B cell (primary cell): ENCODE measurements around the gene SAMD3. TPM values are rescaled to one million over a fixed set of nuclear protein-coding genes. Genes with fewer than 3 reads are reported as not detected.

Experiments
- ATAC-seq: fragments of 200-7000 bp; cut with Tn5 transposase; one replicate; pipeline ENCODE4 v1.10.0; 2021; ENCODE audit warnings: low read depth, mild to moderate bottlenecking, moderate number of reproducible peaks, moderate library complexity
- CTCF ChIA-PET: fragments of 350-600 bp; sonication (Branson Sonifier 250); formaldehyde crosslinking; loops from one replicate; lab custom pipeline; 2021; ENCODE audit warnings: antibody characterized with exemption, inconsistent platforms; lab: Charles Lee
- POLR2A ChIA-PET: fragments of 350-600 bp; sonication (Branson Sonifier 250); formaldehyde crosslinking; loops from one replicate; lab custom pipeline; 2021; ENCODE audit warnings: antibody characterized with exemption; lab: Charles Lee
- DNase-seq: peaks from one replicate; pipeline ENCODE4 v3.0.0; 2013
- H2AFZ ChIP-seq: 2 replicates; pipeline ENCODE4 v1.6.1; 2012; ENCODE audit warnings: mild to moderate bottlenecking, low read depth, low read length; ENCODE audit not compliant: insufficient read depth, poor library complexity, severe bottlenecking
- H3K27ac ChIP-seq, 2 donors: 1 replicate in 1 of 2; 2 replicates in 1 of 2; pipeline ENCODE4 v1.5.1; 2012 to 2013; ENCODE audit warnings: low read length in 2 of 2, mild to moderate bottlenecking in 2 of 2, moderate library complexity in 1 of 2
- H3K27me3 ChIP-seq, 4 experiments: fragments of 200-600 bp in 1 of 4; sonication (generic) in 1 of 4; replicated peaks in 1 of 4; 1 replicate in 2 of 4; 2 replicates in 2 of 4; pipeline versions ENCODE4 v1.6.1 to v1.7.0; 2013 to 2016; ENCODE audit warnings: low read length in 3 of 4, mild to moderate bottlenecking in 2 of 4, mixed read lengths in 1 of 4, moderate library complexity in 1 of 4; ENCODE audit not compliant: insufficient read depth in 4 of 4, control insufficient read depth in 3 of 4; ENCODE audit errors: control extremely low read depth in 1 of 4
- H3K36me3 ChIP-seq, 2 experiments: replicated peaks in 1 of 2; 1 replicate in 1 of 2; 2 replicates in 1 of 2; pipeline versions ENCODE4 v1.6.1 to v1.7.1; 2013; ENCODE audit warnings: low read length in 1 of 2; ENCODE audit not compliant: insufficient read depth in 2 of 2, control insufficient read depth in 1 of 2; ENCODE audit errors: control extremely low read depth in 1 of 2, extremely low read depth in 1 of 2
- H3K4me1 ChIP-seq, 2 donors: fragments of 200-600 bp in 1 of 2; sonication (generic) in 1 of 2; 1 replicate in 1 of 2; 2 replicates in 1 of 2; pipeline versions ENCODE4 v1.5.1 to v1.6.1; 2013 to 2017; ENCODE audit warnings: low read length in 2 of 2; ENCODE audit not compliant: control insufficient read depth in 2 of 2, insufficient read depth in 2 of 2
- H3K4me2 ChIP-seq: replicated peaks from 2 replicates; pipeline ENCODE3; 2012; ENCODE audit warnings: mild to moderate bottlenecking, low read depth, low read length; ENCODE audit not compliant: poor library complexity, severe bottlenecking
- H3K4me3 ChIP-seq, 5 experiments: fragments of 200-600 bp in 1 of 5; sonication (generic) in 1 of 5; 1 replicate in 3 of 5; 2 replicates in 2 of 5; pipeline versions ENCODE4 v1.5.1 to v1.7.0; 2011 to 2016; ENCODE audit warnings: low read length in 4 of 5, mild to moderate bottlenecking in 4 of 5, low read depth in 2 of 5, control low read depth in 1 of 5, moderate library complexity in 1 of 5; ENCODE audit not compliant: insufficient read depth in 1 of 5; ENCODE audit errors: control extremely low read depth in 1 of 5, extremely low read depth in 1 of 5
- H3K79me2 ChIP-seq: fragments of 200-600 bp; sonication (generic); one replicate; pipeline ENCODE4 v1.6.0; 2016; ENCODE audit warnings: low read length; ENCODE audit not compliant: control insufficient read depth, insufficient read depth
- H3K9ac ChIP-seq: fragments of 200-600 bp; sonication (generic); 2 replicates; pipeline ENCODE4 v1.6.1; 2017; ENCODE audit warnings: mild to moderate bottlenecking, low read length, moderate library complexity
- H3K9me3 ChIP-seq, 3 donors: one replicate each; pipeline versions ENCODE4 v1.6.1 to v1.7.1; 2013; ENCODE audit warnings: low read length in 2 of 3; ENCODE audit not compliant: control insufficient read depth in 2 of 3, insufficient read depth in 1 of 3; ENCODE audit errors: control extremely low read depth in 1 of 3
- H4K20me1 ChIP-seq: 2 replicates; pipeline ENCODE4 v1.6.0; 2012; ENCODE audit warnings: mild to moderate bottlenecking, low read length; ENCODE audit not compliant: insufficient read depth, control insufficient read depth, poor library complexity, severe bottlenecking
- H3K27ac Mint-ChIP-seq: one replicate; pipeline ENCODE4 v1.8.0; 2021; ENCODE audit warnings: mixed read lengths
- H3K27me3 Mint-ChIP-seq: one replicate; pipeline ENCODE4 v1.8.0; 2021; ENCODE audit warnings: mixed read lengths
- H3K4me1 Mint-ChIP-seq: one replicate; pipeline ENCODE4 v1.8.0; 2021; ENCODE audit warnings: mixed read lengths
- H3K4me3 Mint-ChIP-seq: one replicate; pipeline ENCODE4 v1.8.0; 2021; ENCODE audit warnings: mixed read lengths
- H3K9me3 Mint-ChIP-seq: one replicate; pipeline ENCODE4 v1.8.0; 2022; ENCODE audit warnings: mixed read lengths; ENCODE audit not compliant: insufficient read depth
- CTCF ChIP-seq: fragments of 200-600 bp; IDR thresholded peaks from one replicate; pipeline ENCODE4 v1.8.0; 2022; ENCODE audit warnings: antibody characterized with exemption, mild to moderate bottlenecking
- EZH2 ChIP-seq: IDR thresholded peaks from 2 replicates; pipeline ENCODE4 v1.6.1; 2012; ENCODE audit warnings: borderline replicate concordance, low read depth, mild to moderate bottlenecking, moderate library complexity, low read length; ENCODE audit not compliant: insufficient read depth, poor library complexity, severe bottlenecking
- WGBS: methylation state at CpG from one replicate; pipeline ENCODE4 v1.1.5; 2013; ENCODE audit warnings: missing lambda C conversion rate; ENCODE audit not compliant: insufficient coverage; 5-methylcytosine and 5-hydroxymethylcytosine counted together
- intact Hi-C: fragments of 100-400 bp; cut with micrococcal nuclease; formaldehyde crosslinking; loops from one replicate; pipeline ENCODE4 v1.10.0; 2022
- polyA plus RNA-seq: library from polyadenylated mRNA; depleted of rRNA; stranded (reverse); fragments of >200 nt; gene quantifications from 2 replicates; pipeline ENCODE4 v1.2.3, GENCODE V29; 2012
- total RNA-seq, 2 donors: library from RNA; stranded (reverse); fragments of 120-200 nt in 1 of 2; gene quantifications; 1 replicate in 1 of 2; 2 replicates in 1 of 2; pipeline versions ENCODE4 v1.2.3 to v1.2.4, GENCODE V29; 2013 to 2022

Gene SAMD3
- total and polyA plus RNA-seq, 2 donors (not counting 1 experiment from before 2014, with no cell fraction given) = 0.57 to 3.8 TPM

GRCh38 chr6:130245267-130245666, 22.5 kb upstream of the SAMD3 start:
- TF ChIP-seq EZH2 = no peak
- no peak for TF ChIP-seq CTCF
- Histone ChIP-seq H3K36me3 (no peaks in the 10 kb centered on the region), H3K4me1 (no peaks in the 10 kb centered on the region), H3K9ac (no peak overlapping the region), H3K4me2 (no peak overlapping the region), H3K79me2 (no peaks in the 10 kb centered on the region), H4K20me1 (no peaks in the 10 kb centered on the region), H3K27ac (no peak overlapping the region), H3K27me3 (no peaks in the 10 kb centered on the region), H3K4me3 (no peak overlapping the region), H3K9me3 (no peaks in the 10 kb centered on the region), H2AFZ (no peak overlapping the region)
- H3K27me3 Mint-ChIP-seq = no peaks in the 10 kb centered on the region
- no peak overlapping the region for H3K4me3 Mint-ChIP-seq
- DNase-seq = no peak
- WGBS = no CpG with 5 or more reads among the region's 2 CpGs
- CTCF ChIA-PET = no interaction called here
- ATAC-seq = no peak
- intact Hi-C loops = no loop called here
- no peaks in the 10 kb centered on the region for H3K4me1 Mint-ChIP-seq
- H3K27ac Mint-ChIP-seq = no peak overlapping the region
- POLR2A ChIA-PET = no interaction called here
- no peaks in the 10 kb centered on the region for H3K9me3 Mint-ChIP-seq

- no peak overlapping the region for H3K9ac ChIP-seq
- DNase-seq (no peak), ATAC-seq (no peak)
- H3K9me3 Mint-ChIP-seq = no peaks in the 10 kb centered on the region
- ChIA-PET POLR2A (no interaction called here), CTCF (no interaction called here)
- H3K4me1 ChIP-seq = no peaks in the 10 kb centered on the region
- H3K36me3 ChIP-seq = no peaks in the 10 kb centered on the region
- H3K27ac ChIP-seq = no peak overlapping the region
- H3K4me3 ChIP-seq = no peak overlapping the region
- WGBS = 95% methylated on average over 2 of the region's 2 CpGs
- no peak overlapping the region for H3K4me2 ChIP-seq
- no peaks in the 10 kb centered on the region for H3K4me1 Mint-ChIP-seq
- H3K79me2 ChIP-seq = no peaks in the 10 kb centered on the region
- H2AFZ ChIP-seq = no peak overlapping the region
- no peaks in the 10 kb centered on the region for H3K27me3 Mint-ChIP-seq
- TF ChIP-seq EZH2 = no peak
- TF ChIP-seq CTCF = no peak
- H3K9me3 ChIP-seq = no peaks in the 10 kb centered on the region
- no peaks in the 10 kb centered on the region for H4K20me1 ChIP-seq
- no peak overlapping the region for H3K27ac Mint-ChIP-seq
- H3K4me3 Mint-ChIP-seq = no peak overlapping the region
- no peaks in the 10 kb centered on the region for H3K27me3 ChIP-seq
- intact Hi-C loops = no loop called here
Measured at GRCh38 chr6:130244728-130245127, 22.0 kb upstream of the SAMD3 start.
